ENCODE measurements around the gene ARHGAP4.

The ARHGAP4 gene

DNA sequence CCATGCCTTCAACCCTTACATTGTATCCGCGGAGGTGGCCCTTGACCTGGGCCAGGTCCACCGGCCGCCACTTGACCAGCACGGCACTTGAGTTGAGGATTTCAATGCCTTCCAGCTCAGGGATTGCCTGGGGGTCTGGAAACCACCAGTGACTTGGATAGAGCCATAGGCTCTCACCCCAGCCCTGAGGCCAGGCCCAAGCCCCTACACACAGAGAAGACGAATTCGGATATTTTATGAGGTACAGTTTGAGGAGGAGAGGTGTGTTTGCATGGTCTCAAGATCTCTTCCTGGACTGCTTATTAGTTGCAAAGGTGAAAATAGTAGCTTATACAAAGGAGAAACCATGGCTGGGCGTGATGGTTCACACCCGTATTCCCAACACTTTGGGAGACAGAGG lies 60.4 kb downstream of the ARHGAP4 start:
- H3K4me3 ChIP-seq (ENCODE audit: low read depth, low read length), result no peak overlapping the region
- peaks cover 4% of the 10 kb centered on the region for H3K9me3 ChIP-seq (ENCODE audit: severe bottlenecking)
- DNase-seq, result peak; percentile 5
- peaks cover 30% of the 10 kb centered on the region for H3K27me3 ChIP-seq (ENCODE audit: insufficient read depth, low read depth, severe bottlenecking)
- TF ChIP-seq, protein P1, sequence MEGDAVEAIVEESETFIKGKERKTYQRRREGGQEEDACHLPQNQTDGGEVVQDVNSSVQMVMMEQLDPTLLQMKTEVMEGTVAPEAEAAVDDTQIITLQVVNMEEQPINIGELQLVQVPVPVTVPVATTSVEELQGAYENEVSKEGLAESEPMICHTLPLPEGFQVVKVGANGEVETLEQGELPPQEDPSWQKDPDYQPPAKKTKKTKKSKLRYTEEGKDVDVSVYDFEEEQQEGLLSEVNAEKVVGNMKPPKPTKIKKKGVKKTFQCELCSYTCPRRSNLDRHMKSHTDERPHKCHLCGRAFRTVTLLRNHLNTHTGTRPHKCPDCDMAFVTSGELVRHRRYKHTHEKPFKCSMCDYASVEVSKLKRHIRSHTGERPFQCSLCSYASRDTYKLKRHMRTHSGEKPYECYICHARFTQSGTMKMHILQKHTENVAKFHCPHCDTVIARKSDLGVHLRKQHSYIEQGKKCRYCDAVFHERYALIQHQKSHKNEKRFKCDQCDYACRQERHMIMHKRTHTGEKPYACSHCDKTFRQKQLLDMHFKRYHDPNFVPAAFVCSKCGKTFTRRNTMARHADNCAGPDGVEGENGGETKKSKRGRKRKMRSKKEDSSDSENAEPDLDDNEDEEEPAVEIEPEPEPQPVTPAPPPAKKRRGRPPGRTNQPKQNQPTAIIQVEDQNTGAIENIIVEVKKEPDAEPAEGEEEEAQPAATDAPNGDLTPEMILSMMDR (IDR thresholded peaks at IDR 0.05; ENCODE audit: low read depth, low read length), result no peak
- no peak overlapping the region for H3K27ac ChIP-seq
- H3K36me3 ChIP-seq, result peaks cover 82% of the 10 kb centered on the region

GRCh38 chrX:153865321-153865580 lies 60.8 kb downstream of the ARHGAP4 start:
- Histone ChIP-seq H3K27ac (no peak overlapping the region), H3K36me3 (peaks cover 78% of the 10 kb centered on the region), H3K27me3 (ENCODE audit: insufficient read depth, low read depth, severe bottlenecking) (peaks cover 30% of the 10 kb centered on the region), H3K4me3 (ENCODE audit: low read depth, low read length) (no peak overlapping the region), H3K9me3 (ENCODE audit: severe bottlenecking) (peaks cover 4% of the 10 kb centered on the region)
- DNase-seq, result peak; percentile 6
- TF ChIP-seq, protein P1 (IDR thresholded peaks at IDR 0.05; ENCODE audit: low read depth, low read length), result no peak

DNA sequence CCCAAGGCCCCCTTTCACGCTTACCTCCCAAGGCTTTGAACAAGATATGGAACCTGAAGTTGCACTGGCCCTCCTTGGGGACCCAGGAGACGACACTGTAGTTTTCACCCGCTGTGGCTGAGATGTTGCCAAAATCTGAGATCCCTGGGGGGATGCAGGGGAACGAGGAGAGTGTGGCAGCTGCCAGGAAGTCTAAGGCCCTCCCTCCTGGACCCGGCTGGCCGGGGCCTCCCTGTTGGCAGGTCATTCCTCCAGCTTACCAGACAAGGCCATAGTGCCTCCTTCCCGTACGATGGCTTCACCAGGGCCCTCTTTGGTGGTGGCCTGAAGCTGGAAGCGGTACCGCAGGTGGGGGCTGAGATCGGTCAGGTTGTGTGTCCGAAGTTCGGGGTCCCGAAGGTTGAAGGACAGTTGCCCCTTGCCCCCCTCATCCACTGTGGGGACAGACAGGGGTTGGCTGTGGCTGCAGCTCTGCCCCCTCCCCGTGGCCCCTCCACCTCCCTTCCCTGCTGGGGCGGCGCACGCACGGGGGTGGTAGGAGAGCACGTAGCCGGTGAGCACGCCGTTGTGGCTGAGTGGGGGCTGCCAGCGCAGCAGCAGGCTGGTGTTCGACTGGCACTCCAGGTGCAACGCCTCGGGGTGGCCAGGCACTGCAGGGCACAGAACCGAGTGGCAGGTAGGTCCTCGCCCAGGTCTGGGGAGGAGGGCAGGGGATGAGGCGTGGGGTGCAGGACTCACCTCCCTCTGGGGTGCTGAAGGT lies 61.3 kb downstream of the ARHGAP4 start:
- TF ChIP-seq, protein P1 (IDR thresholded peaks at IDR 0.05; ENCODE audit: low read depth, low read length), result no peak
- peaks cover 4% of the 10 kb centered on the region for H3K9me3 ChIP-seq (ENCODE audit: severe bottlenecking)
- peaks cover 28% of the 10 kb centered on the region for H3K27me3 ChIP-seq (ENCODE audit: insufficient read depth, low read depth, severe bottlenecking)
- peaks cover 73% of the 10 kb centered on the region for H3K36me3 ChIP-seq
- H3K27ac ChIP-seq, result no peak overlapping the region
- H3K4me3 ChIP-seq (ENCODE audit: low read depth, low read length), result no peak overlapping the region
- peak; percentile 5 for DNase-seq

DNA sequence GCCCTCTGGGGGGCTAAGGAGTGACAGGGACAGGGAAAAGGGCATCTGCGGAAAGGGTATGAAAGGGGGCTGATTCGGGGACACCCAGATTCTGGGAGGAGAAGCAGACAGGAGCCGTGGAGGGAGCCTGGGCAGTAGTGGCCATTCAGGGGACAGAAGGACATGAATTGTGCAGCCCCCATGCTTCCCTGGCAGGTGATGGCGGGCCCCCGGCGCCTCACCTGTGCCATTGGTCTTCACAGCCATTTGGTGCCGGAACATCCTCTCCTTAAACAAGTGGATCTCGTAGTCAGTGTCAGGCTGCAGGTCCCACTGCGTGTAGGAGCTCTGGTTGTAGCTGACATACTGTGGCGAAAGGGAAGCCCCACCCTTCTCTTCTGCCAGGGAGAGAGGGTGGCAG lies 62.0 kb downstream of the ARHGAP4 start:
- DNase-seq, result no peak
- no peak overlapping the region for H3K4me3 ChIP-seq (ENCODE audit: low read depth, low read length)
- peaks cover 4% of the 10 kb centered on the region for H3K9me3 ChIP-seq (ENCODE audit: severe bottlenecking)
- no peak overlapping the region for H3K27ac ChIP-seq
- TF ChIP-seq, protein P1 (IDR thresholded peaks at IDR 0.05; ENCODE audit: low read depth, low read length), result no peak
- H3K27me3 ChIP-seq (ENCODE audit: insufficient read depth, low read depth, severe bottlenecking), result peaks cover 26% of the 10 kb centered on the region
- peaks cover 67% of the 10 kb centered on the region for H3K36me3 ChIP-seq

- peak; percentile 23 for DNase-seq
- Histone ChIP-seq H3K36me3 (peaks cover 60% of the 10 kb centered on the region), H3K9me3 (ENCODE audit: severe bottlenecking) (peaks cover 4% of the 10 kb centered on the region), H3K4me3 (ENCODE audit: low read depth, low read length) (no peak overlapping the region), H3K27me3 (ENCODE audit: insufficient read depth, low read depth, severe bottlenecking) (peaks cover 23% of the 10 kb centered on the region), H3K27ac (peak overlapping the region; percentile 59)
- TF ChIP-seq, protein P1 (IDR thresholded peaks at IDR 0.05; ENCODE audit: low read depth, low read length), result no peak
Measured at GRCh38 chrX:153863251-153863991, 62.6 kb downstream of the ARHGAP4 start.
